Smooth muscle cell (in vitro differentiated cells): ENCODE data around the gene PICALM. TPM values are rescaled to one million over a fixed set of nuclear protein-coding genes. Genes with fewer than 3 reads are reported as not detected.

Source experiments
- DNase-seq: peaks from one replicate; lab custom pipeline; 2025; ENCODE audit not compliant: unreplicated experiment; lab: John Stamatoyannopoulos, UW
- H2AFZ ChIP-seq: fragments of 200-600 bp; sonication (generic); 2 replicates; pipeline ENCODE4 v1.6.0; 2016; ENCODE audit warnings: antibody characterized with exemption, low read depth, mild to moderate bottlenecking
- H3F3A ChIP-seq: fragments of 200-600 bp; sonication (generic); 2 replicates; pipeline ENCODE4 v1.6.0; 2017; ENCODE audit warnings: antibody characterized with exemption, low read depth
- H3K27ac ChIP-seq: fragments of 200-600 bp; sonication (generic); 2 replicates; pipeline ENCODE4 v1.5.1; 2016; ENCODE audit warnings: low read depth, mild to moderate bottlenecking
- H3K27me3 ChIP-seq: fragments of 200-600 bp; sonication (generic); 2 replicates; pipeline ENCODE4 v1.6.1; 2016; ENCODE audit warnings: low read depth, mild to moderate bottlenecking
- H3K36me3 ChIP-seq: fragments of 200-600 bp; sonication (generic); 2 replicates; pipeline ENCODE4 v1.5.1; 2016; ENCODE audit warnings: low read depth
- H3K4me1 ChIP-seq: fragments of 200-600 bp; sonication (generic); 2 replicates; pipeline ENCODE4 v1.5.1; 2016; ENCODE audit warnings: low read depth
- H3K4me2 ChIP-seq: fragments of 200-600 bp; sonication (generic); 2 replicates; pipeline ENCODE4 v1.6.0; 2016; ENCODE audit warnings: mild to moderate bottlenecking
- H3K4me3 ChIP-seq: fragments of 200-600 bp; sonication (generic); 2 replicates; pipeline ENCODE4 v1.5.1; 2016; ENCODE audit warnings: mild to moderate bottlenecking
- H3K79me2 ChIP-seq: fragments of 200-600 bp; sonication (generic); 2 replicates; pipeline ENCODE4 v1.6.0; 2016; ENCODE audit warnings: low read depth, mild to moderate bottlenecking
- H3K9ac ChIP-seq: fragments of 200-600 bp; sonication (generic); 2 replicates; pipeline ENCODE4 v1.6.0; 2016; ENCODE audit warnings: low read depth
- H3K9me3 ChIP-seq: fragments of 200-600 bp; sonication (generic); replicated peaks from 2 replicates; pipeline ENCODE4 v1.5.1; 2016; ENCODE audit warnings: low read depth
- H4K20me1 ChIP-seq: fragments of 200-600 bp; sonication (generic); 2 replicates; pipeline ENCODE4 v1.6.0; 2016; ENCODE audit warnings: low read depth
- CTCF ChIP-seq: fragments of 200-600 bp; sonication (generic); IDR thresholded peaks from 2 replicates; pipeline ENCODE4 v1.5.1; 2017; ENCODE audit warnings: borderline replicate concordance, mild to moderate bottlenecking, antibody characterized with exemption; ENCODE audit not compliant: insufficient read depth, poor library complexity, severe bottlenecking
- WGBS: methylation state at CpG from one replicate; pipeline ENCODE4 v1.1.7; 2016; ENCODE audit warnings: low lambda C conversion rate; 5-methylcytosine and 5-hydroxymethylcytosine counted together
- polyA plus RNA-seq: library from polyadenylated mRNA; unstranded; fragments of >200 nt; fragmentation: Nextera tagmentation; extraction: Ambion mirVana; gene quantifications from 2 replicates; pipeline ENCODE4 v1.2.1, GENCODE V29; 2016
- total RNA-seq: library from RNA; depleted of rRNA; stranded (reverse); fragments of >200 nt; gene quantifications from 2 replicates; pipeline ENCODE4 v1.2.3, GENCODE V29; 2014

Gene PICALM
- total and polyA plus RNA-seq, 2 experiments from 2014 or later = 72.9 to 420 TPM

- Histone ChIP-seq H3K27ac (no peak overlapping the region), H3K4me2 (no peak overlapping the region), H3K79me2 (no peaks in the 10 kb centered on the region), H3K4me3 (no peak overlapping the region), H3K4me1 (no peaks in the 10 kb centered on the region), H3K9me3 (no peaks in the 10 kb centered on the region), H4K20me1 (no peaks in the 10 kb centered on the region), H2AFZ (no peak overlapping the region), H3K9ac (no peak overlapping the region), H3K27me3 (no peaks in the 10 kb centered on the region), H3F3A (no peaks in the 10 kb centered on the region), H3K36me3 (no peaks in the 10 kb centered on the region)
- 74% methylated on average over 1 of the region's 1 CpG for WGBS
- no peak for DNase-seq
- no peak for TF ChIP-seq CTCF
Measured at GRCh38 chr11:86103808-86104207, 34.9 kb upstream of the PICALM start.

- Histone ChIP-seq H3K27ac (no peak overlapping the region), H3K4me1 (no peaks in the 10 kb centered on the region), H3K79me2 (no peaks in the 10 kb centered on the region), H3K4me3 (no peak overlapping the region), H3K9ac (no peak overlapping the region), H3K9me3 (no peaks in the 10 kb centered on the region), H3K36me3 (no peaks in the 10 kb centered on the region), H3K4me2 (no peak overlapping the region), H4K20me1 (no peaks in the 10 kb centered on the region), H2AFZ (no peak overlapping the region), H3F3A (no peaks in the 10 kb centered on the region), H3K27me3 (no peaks in the 10 kb centered on the region)
- no peak for TF ChIP-seq CTCF
- no peak for DNase-seq
- WGBS = 79% methylated on average over 3 of the region's 3 CpGs
Measured at GRCh38 chr11:86101941-86102407, 33.1 kb upstream of the PICALM start.

- DNase-seq = no peak
- Histone ChIP-seq H3K4me3 (no peak overlapping the region), H4K20me1 (no peaks in the 10 kb centered on the region), H3K4me2 (no peak overlapping the region), H3K36me3 (no peaks in the 10 kb centered on the region), H3K9ac (no peak overlapping the region), H2AFZ (no peak overlapping the region), H3K9me3 (no peaks in the 10 kb centered on the region), H3F3A (no peaks in the 10 kb centered on the region), H3K27ac (no peak overlapping the region), H3K27me3 (no peaks in the 10 kb centered on the region), H3K79me2 (no peaks in the 10 kb centered on the region), H3K4me1 (no peaks in the 10 kb centered on the region)
- 92% methylated on average over 5 of the region's 5 CpGs for WGBS
- TF ChIP-seq CTCF = no peak
Measured at GRCh38 chr11:86101493-86101892, 32.6 kb upstream of the PICALM start.

GRCh38 chr11:86099874-86100273, 31.0 kb upstream of the PICALM start:
- Histone ChIP-seq H3K79me2 (no peaks in the 10 kb centered on the region), H3K27me3 (no peaks in the 10 kb centered on the region), H3K9me3 (no peaks in the 10 kb centered on the region), H3K36me3 (no peaks in the 10 kb centered on the region), H3K27ac (no peak overlapping the region), H2AFZ (no peak overlapping the region), H4K20me1 (no peaks in the 10 kb centered on the region), H3K4me3 (no peak overlapping the region), H3K9ac (no peak overlapping the region), H3F3A (no peaks in the 10 kb centered on the region), H3K4me2 (no peak overlapping the region), H3K4me1 (no peaks in the 10 kb centered on the region)
- DNase-seq = no peak
- 64% methylated on average over 4 of the region's 4 CpGs for WGBS
- no peak for TF ChIP-seq CTCF
